Right lobe of liver (tissue), 4 donors: Measurements from ENCODE around the gene ZNF431.

Experiments used
- POLR2A ChIP-seq: fragments of 450-650 bp; IDR thresholded peaks from one replicate; pipeline ENCODE4 v1.6.1; 2017; ENCODE audit warnings: antibody characterized with exemption, mild to moderate bottlenecking
- TF ChIP-seq, protein P1 (sequence below), 4 donors: fragments of 200-600 bp in 3 of 4; fragments of 450-650 bp in 1 of 4; IDR thresholded peaks; one replicate each; pipeline versions ENCODE4 v1.5.1 to v1.8.0; 2016 to 2022; ENCODE audit warnings: antibody characterized with exemption in 4 of 4, mild to moderate bottlenecking in 2 of 4
- donor health status: DM: no; HTN: no; CAD: no.
- donor health status: DM: no; HTN: no; CAD: no.
- donor health status: DM: no; HTN: yes; CAD: no.

DNA sequence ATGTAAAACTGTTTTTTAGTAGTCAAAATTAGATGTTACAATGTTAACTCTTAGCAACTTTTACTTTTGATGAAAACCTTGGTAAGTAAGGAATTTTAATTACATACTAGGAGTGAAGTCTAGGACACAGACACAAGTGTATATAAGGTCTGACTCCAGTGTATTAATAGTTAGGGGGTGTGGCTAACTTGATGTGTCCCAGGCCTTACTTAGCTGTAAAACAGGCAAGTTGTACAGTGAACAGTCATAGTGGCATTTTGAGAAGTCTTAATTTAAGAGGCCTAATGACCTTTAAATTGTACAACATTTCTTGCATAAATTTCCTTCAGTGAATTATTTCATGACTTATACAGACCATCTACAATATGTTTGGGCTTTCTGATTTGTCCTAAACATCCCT lies 6.8 kb downstream of the ZNF431 start:
- no peak for TF ChIP-seq POLR2A
- TF ChIP-seq, protein P1, sequence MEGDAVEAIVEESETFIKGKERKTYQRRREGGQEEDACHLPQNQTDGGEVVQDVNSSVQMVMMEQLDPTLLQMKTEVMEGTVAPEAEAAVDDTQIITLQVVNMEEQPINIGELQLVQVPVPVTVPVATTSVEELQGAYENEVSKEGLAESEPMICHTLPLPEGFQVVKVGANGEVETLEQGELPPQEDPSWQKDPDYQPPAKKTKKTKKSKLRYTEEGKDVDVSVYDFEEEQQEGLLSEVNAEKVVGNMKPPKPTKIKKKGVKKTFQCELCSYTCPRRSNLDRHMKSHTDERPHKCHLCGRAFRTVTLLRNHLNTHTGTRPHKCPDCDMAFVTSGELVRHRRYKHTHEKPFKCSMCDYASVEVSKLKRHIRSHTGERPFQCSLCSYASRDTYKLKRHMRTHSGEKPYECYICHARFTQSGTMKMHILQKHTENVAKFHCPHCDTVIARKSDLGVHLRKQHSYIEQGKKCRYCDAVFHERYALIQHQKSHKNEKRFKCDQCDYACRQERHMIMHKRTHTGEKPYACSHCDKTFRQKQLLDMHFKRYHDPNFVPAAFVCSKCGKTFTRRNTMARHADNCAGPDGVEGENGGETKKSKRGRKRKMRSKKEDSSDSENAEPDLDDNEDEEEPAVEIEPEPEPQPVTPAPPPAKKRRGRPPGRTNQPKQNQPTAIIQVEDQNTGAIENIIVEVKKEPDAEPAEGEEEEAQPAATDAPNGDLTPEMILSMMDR (IDR thresholded peaks at IDR 0.05): no peak
